HG03139 (cell line): ENCODE measurements around the gene CEBPZOS.

Experiments used
- ATAC-seq: cut with Tn5 transposase; IDR thresholded peaks from one replicate; pipeline ENCODE4 v1.9.1; 2021; ENCODE audit not compliant: unreplicated experiment

CEBPZOS gene

GRCh38 chr2:37196320-37197195 is at the start of gene CEBPZOS:
CEBPZOS (plus strand) TSS chr2:37196496; CDS start chr2:37199705, 3,209 bp downstream.
- peak; percentile 71 for ATAC-seq

- no peak for ATAC-seq
Observed at GRCh38 chr2:37148325-37148724, 48.0 kb upstream of the CEBPZOS start.

- ATAC-seq = no peak
Observed at GRCh38 chr2:37149626-37150322, 46.5 kb upstream of the CEBPZOS start.

DNA sequence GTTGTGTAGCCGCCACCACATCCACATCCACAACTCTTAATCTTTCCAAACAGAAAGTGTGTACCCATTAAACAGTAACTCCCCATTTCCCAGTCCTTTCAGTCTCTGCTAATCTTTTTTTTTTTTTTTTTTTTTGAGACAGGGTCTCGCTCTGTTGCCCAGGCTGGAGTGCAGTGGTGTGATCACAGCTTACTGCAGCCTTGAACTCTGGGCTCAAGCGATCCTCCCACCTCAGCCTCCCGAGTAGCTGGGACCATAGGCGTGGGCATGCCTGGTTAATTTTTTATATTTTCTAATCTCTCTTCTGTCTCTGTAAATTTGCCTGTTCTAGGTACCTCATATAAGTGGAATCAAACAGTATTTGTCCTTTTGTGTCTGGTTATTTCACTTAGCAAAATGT is 43.1 kb upstream of the CEBPZOS start:
- ATAC-seq = no peak

GRCh38 chr2:37154785-37155184 is 41.5 kb upstream of the CEBPZOS start:
- ATAC-seq = no peak

- ATAC-seq = no peak
Observed at GRCh38 chr2:37156071-37156856, 40.0 kb upstream of the CEBPZOS start.

DNA sequence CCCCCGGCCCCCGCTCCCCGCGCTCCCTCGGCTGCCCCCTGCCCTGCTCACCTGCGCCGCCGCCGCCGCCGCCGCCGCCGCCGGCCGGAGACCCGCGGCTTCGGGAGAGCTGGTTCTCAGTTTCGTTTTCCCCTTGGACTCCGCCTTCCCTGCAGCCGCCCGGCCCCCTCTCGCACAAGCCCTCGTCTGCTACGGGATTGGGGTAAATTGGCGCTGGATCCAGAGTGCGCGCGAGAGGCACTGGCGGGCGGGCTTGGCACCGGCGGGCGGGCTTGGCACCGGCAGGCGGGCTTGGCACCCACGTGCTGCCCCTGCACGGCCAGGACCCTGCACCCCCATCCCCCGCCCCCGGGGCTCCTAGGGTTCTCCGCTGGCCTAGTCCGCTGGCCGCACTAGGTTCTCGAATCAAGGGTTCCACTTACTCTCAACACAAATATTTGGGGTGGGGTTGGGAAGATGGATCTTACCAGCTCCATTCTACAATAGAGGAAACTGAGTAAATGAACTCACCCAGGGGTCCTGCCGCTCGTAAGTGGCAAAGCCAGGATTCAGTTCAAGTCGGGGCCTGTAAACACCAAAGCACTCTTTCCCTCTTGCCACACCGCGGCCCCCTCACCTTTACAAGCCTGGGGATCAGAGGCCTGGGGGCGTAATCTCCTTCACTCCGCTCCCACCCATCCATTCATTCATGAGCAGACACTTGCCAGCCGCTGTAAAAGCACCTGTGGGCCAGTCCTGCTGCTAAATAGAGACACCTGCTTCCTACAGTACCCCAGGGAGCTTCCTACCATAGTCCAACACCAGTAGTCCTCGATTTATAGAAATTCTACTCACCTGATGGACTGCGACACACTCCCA is 39.2 kb upstream of the CEBPZOS start, which contains the start of gene EIF2AK2:
Gene EIF2AK2, minus strand, starts transcription at position 124 of the 858 bp plus-strand sequence. CDS start 9,174 bp downstream, outside the sequence.
- peak; percentile 87 for ATAC-seq

DNA sequence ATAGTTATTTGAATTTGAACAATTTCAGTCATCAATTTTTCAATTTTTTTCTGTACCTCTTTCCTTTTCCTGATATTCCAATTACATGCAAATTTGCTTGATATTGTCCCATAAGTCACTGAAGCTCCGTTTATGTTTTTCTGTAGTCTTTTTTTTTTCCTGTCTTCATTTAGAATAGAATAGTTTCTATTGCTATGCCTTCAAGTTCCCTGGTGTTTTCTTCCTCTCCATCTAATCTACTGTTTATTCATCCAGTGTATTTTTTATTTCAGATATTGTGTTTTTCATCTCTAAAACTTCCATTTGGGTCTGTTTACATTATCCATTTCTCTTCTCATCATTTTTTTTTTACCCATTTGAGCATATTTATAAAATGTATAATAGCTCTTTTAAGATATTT is 31.5 kb upstream of the CEBPZOS start:
- ATAC-seq = no peak

DNA sequence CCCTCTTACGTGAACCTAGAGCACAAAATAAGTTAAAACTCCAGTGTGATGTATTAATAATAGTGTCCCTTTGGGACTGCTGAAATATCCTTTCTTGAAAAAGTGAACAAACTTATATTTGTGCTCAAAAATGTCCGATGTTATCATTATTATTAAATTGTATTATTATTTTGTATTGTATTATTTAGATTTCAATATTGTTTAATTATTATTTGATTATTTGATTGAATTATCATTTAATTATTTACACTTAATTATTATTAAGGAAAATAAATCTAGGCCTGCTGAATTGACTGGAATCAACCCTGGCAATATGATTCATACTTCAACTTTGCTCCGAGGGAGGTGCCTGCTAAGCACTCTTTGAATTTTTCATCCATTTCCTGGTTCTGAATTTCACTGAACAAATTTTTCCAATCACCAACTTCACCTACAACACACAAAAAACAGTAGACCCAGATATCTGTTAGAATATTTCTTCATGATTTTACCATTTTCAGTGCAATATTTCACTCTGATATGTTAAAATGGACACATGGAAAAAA is 28.6 kb upstream of the CEBPZOS start:
- no peak for ATAC-seq

- no peak for ATAC-seq
Observed at GRCh38 chr2:37168217-37168981, 27.9 kb upstream of the CEBPZOS start.

DNA sequence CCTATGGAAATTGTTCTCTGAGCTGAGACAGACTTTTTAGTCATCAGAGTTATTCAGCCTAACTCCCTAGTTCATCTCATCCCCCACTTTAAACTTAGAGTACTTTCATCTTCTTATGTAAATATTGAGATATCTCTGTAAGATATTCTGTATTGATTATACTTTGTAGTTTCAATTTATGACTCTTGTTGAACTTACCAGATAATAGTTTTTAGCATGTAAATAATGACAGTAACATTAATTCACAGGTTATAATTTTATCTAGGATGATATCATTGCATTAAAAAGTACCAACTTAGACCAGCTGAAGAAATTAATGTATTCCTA is 24.7 kb upstream of the CEBPZOS start:
- ATAC-seq = no peak

DNA sequence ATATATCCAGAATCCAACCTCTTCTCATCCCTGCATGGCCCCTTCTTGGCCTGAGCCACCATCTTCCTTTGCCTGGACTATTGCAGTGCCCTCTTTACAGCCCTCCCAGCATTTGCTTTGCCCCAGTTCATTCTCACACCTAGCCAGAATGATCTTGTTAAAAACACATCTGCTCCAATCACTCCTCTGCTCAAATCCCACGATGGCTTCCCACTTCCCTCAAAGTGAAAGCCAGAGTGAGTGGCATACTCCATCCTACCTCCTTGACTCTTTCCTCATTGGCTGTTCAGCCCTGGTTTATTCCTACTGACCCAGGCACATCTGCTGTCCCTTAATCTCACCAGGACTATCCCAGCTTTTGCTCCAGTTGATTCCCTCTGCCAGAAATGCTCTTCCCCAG is 22.6 kb upstream of the CEBPZOS start:
- no peak for ATAC-seq

DNA sequence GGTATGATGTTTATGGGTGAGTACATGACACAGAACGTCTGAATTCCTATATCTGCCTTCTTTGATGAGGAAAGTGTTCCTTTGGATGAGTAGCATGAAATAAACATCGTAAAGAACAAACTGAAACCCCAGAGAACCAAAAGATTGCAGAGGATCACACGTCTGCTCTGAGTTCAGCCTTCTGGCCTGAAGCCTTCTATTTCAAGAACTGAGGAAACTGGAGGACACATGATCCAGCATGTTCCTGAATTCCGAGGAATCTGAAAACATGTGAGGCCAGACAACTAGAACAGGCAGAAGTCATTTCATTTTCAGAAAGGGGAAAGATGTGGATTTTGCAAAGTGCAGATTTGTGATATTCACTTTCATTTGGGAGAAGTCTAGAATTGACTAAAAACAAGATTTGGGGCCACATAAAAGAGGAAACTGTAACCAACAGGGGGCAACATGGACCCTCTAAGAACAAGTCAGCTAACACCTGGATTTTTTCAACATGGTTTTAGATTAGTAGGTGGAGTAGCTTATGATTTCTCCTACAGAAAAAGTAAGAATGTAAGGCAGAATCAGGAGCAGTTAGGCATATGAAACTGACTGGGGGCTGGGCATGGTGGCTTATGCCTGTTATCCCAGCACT is 16.2 kb upstream of the CEBPZOS start:
- ATAC-seq = no peak

DNA sequence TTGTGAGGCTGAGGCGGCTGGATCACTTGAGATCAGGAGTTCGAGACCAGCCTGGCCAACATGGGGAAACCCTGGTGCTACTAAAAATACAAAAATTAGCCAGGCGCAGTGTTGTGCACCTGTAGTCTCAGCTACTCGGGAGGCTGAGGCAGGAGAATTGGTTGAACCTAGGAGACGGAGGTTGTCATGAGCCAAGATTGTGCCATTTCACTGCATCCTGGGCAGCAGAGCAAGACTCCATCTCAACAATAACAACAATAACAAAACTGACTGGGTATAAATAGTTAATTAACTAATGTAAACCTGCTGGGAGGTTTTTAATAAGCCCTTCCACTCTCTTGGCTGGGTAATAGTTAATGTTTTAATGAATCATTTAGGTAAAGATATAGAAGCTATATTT is 15.7 kb upstream of the CEBPZOS start:
- ATAC-seq = no peak

DNA sequence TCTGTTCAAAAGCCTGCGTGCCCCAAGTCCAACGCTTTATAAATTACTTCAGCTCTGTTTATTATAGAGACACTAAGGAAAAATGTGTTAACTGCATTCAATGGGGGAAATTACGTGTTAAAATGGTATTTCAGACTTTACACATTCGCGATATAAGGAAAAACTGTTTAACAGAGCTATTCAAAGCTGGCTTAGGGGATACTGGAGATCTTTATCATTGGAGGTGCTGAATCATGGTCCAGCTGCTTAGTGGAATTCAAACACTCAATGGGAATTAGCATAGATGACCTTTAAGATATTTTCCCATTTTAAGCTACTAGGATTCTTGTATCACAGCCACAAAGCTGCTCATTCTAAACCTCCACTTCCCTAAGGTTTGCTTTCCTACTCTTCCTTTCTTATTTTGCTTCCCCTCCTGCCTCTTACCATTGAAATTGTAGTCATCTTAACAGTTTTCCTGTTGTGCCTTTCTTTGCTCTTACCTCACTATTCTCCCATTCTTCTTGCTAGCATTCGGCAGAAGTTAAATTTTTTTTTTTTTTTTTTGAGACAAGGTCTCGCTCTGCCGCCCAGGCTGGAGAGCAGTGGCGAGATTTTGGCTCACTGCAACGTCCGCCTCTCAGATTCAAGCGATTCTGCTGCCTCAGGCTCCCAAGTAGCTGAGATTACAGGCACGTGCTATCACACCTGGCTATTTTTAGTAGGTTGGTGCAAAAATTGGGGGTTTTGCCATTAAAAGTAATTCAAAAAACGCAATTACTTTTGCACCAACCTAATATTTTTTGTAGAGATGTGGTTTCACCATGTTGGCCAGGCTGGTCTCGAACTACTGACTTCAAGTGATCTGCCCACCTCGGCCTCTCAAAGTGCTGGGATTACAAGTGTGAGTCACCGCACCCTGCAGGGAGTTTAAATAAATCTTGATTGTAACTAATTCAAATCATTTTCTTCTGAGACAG is 14.3 kb upstream of the CEBPZOS start:
- ATAC-seq = no peak

GRCh38 chr2:37188570-37188969 is 7.7 kb upstream of the CEBPZOS start, which contains the start of gene SULT6B1:
SULT6B1 (minus strand) TSS chr2:37188670; CDS start chr2:37188640, 30 bp downstream.
- ATAC-seq = no peak

DNA sequence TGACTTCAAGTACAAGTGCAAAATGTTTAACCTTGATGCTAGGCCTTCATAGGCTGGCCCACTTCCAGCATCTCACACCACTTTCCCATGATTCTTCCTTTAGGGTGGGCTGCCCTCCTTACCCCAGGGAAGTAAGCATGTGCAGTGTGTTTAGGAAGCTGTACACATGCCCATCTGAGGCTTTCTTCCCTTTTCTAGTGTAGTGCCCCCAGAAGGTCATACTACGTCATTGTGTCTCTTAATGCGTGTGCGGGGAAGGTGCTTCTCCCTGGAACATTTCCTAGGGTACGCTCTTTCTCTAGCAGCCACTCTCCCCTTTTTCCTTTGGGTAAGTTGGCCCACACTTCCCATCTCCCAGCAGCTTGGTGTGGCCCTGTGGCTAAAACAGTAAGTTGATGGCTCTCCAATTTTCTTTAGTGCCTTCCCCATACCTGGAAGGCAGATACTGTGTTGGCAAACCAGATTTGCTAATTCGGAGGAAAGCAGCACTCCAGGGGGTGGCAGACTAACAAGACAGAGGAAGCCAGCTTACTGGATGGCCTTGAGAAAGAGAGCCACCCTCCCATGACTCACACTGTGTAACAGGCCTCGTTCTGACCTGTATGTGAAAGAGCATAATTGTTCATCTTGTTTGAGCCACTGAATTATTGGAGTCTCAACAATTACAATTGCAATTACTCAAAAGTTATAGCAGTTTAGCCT is 6.7 kb upstream of the CEBPZOS start:
- ATAC-seq = no peak
